ENCODE measurements around the gene REG4. TPM values are rescaled to one million over a fixed set of nuclear protein-coding genes. Genes with fewer than 3 reads are reported as not detected.

REG4 gene
- total and polyA plus RNA-seq, 4 experiments from 2014 or later, result 0.18 to 0.25 TPM; not detected in 2

GRCh38 chr1:119808972-119809550 lies 2.2 kb downstream of the REG4 start:
- ChIA-PET POLR2A (ENCODE audit: partially characterized antibody) (no interaction called here), CTCF (ENCODE audit: partially characterized antibody) (interaction anchor here (0.6 to 1.6 kb wide), 14 partner anchors 9 to 132 kb away, joined by 3 to 9 read pairs (median 4); no protein-coding TSS in a partner anchor)
- no peaks in the 10 kb centered on the region for H3K36me3 Mint-ChIP-seq
- no peak overlapping the region for H3K27ac ChIP-seq (ENCODE audit: low read depth, low read length)
- H3K4me1 Mint-ChIP-seq, result peaks cover 0 to 4% (median 1%) of the 10 kb centered on the region in 4 donors
- no peak overlapping the region for H3K4me3 ChIP-seq (ENCODE audit: low read length in 2 of 2)
- no peaks in the 10 kb centered on the region for H3K9me3 ChIP-seq (ENCODE audit: control insufficient read depth in 1 of 2, low read length in 2 of 2)
- H3K4me1 ChIP-seq (ENCODE audit: insufficient read depth, low read length), result peaks cover 4% of the 10 kb centered on the region
- no peaks in the 10 kb centered on the region for H3K9me3 Mint-ChIP-seq
- H3K27me3 Mint-ChIP-seq, result peaks cover 18 to 26% of the 10 kb centered on the region in 2 donors
- H3K27ac Mint-ChIP-seq, result no peak overlapping the region
- H3K36me3 ChIP-seq (ENCODE audit: insufficient read depth, low read length), result no peaks in the 10 kb centered on the region
- H3K4me3 Mint-ChIP-seq, result no peak overlapping the region
- intact Hi-C loops (cut with micrococcal nuclease), result no loop called here
- no peaks in the 10 kb centered on the region for H3K27me3 ChIP-seq (ENCODE audit: insufficient read depth, low read length)
- DNase-seq, result peak; percentile 38 to 57 (median 52)

GRCh38 chr1:119808491-119808890 lies 2.8 kb downstream of the REG4 start:
- Histone ChIP-seq H3K4me1 (ENCODE audit: insufficient read depth, low read length) (peaks cover 4% of the 10 kb centered on the region), H3K9me3 (ENCODE audit: control insufficient read depth in 1 of 2, low read length in 2 of 2) (no peaks in the 10 kb centered on the region), H3K27me3 (ENCODE audit: insufficient read depth, low read length) (no peaks in the 10 kb centered on the region), H3K4me3 (ENCODE audit: low read length in 2 of 2) (no peak overlapping the region), H3K36me3 (ENCODE audit: insufficient read depth, low read length) (no peaks in the 10 kb centered on the region), H3K27ac (ENCODE audit: low read depth, low read length) (no peak overlapping the region)
- intact Hi-C loops (cut with micrococcal nuclease), result no loop called here
- Mint-ChIP-seq H3K4me1 (peaks cover 0 to 4% (median 1%) of the 10 kb centered on the region in 4 donors), H3K36me3 (no peaks in the 10 kb centered on the region), H3K27ac (no peak overlapping the region), H3K27me3 (peaks cover 18 to 27% of the 10 kb centered on the region in 2 donors), H3K4me3 (no peak overlapping the region), H3K9me3 (no peaks in the 10 kb centered on the region)
- no peak for DNase-seq
- CTCF ChIA-PET (ENCODE audit: partially characterized antibody), result interaction anchor here (0.8 to 1.7 kb wide), 14 partner anchors 9 to 131 kb away, joined by 3 to 9 read pairs (median 4); no protein-coding TSS in a partner anchor
- POLR2A ChIA-PET (ENCODE audit: partially characterized antibody), result no interaction called here

- no peak overlapping the region for H3K4me3 ChIP-seq (ENCODE audit: low read length in 2 of 2)
- DNase-seq, result no peak
- ChIA-PET CTCF (ENCODE audit: partially characterized antibody) (interaction anchor here (1.3 to 1.8 kb wide), 2 partner anchors 9 to 14 kb away, joined by 5 to 8 read pairs; no protein-coding TSS in a partner anchor), POLR2A (ENCODE audit: partially characterized antibody) (no interaction called here)
- intact Hi-C loops (cut with micrococcal nuclease), result no loop called here
- Mint-ChIP-seq H3K36me3 (no peaks in the 10 kb centered on the region), H3K4me3 (no peak overlapping the region), H3K27me3 (peaks cover 18 to 27% of the 10 kb centered on the region in 2 donors), H3K27ac (no peak overlapping the region), H3K9me3 (no peaks in the 10 kb centered on the region), H3K4me1 (peaks cover 0 to 4% (median 1%) of the 10 kb centered on the region in 4 donors)
- H3K4me1 ChIP-seq (ENCODE audit: insufficient read depth, low read length), result peaks cover 4% of the 10 kb centered on the region
- H3K36me3 ChIP-seq (ENCODE audit: insufficient read depth, low read length), result no peaks in the 10 kb centered on the region
- no peak overlapping the region for H3K27ac ChIP-seq (ENCODE audit: low read depth, low read length)
- no peaks in the 10 kb centered on the region for H3K9me3 ChIP-seq (ENCODE audit: control insufficient read depth in 1 of 2, low read length in 2 of 2)
- H3K27me3 ChIP-seq (ENCODE audit: insufficient read depth, low read length), result no peaks in the 10 kb centered on the region
Measured at GRCh38 chr1:119806489-119806888, 4.8 kb downstream of the REG4 start.

GRCh38 chr1:119805746-119806145 lies 5.5 kb downstream of the REG4 start:
- H3K4me3 Mint-ChIP-seq, result no peak overlapping the region
- H3K9me3 Mint-ChIP-seq, result no peaks in the 10 kb centered on the region
- H3K4me1 ChIP-seq (ENCODE audit: insufficient read depth, low read length), result peaks cover 4% of the 10 kb centered on the region
- no peaks in the 10 kb centered on the region for H3K36me3 ChIP-seq (ENCODE audit: insufficient read depth, low read length)
- H3K27me3 ChIP-seq (ENCODE audit: insufficient read depth, low read length), result no peaks in the 10 kb centered on the region
- CTCF ChIA-PET (ENCODE audit: partially characterized antibody), result interaction anchor here (2.2 kb wide), 1 partner anchor 9 kb away, joined by 6 read pairs; no protein-coding TSS in a partner anchor
- no peak overlapping the region for H3K4me3 ChIP-seq (ENCODE audit: low read length in 2 of 2)
- no peaks in the 10 kb centered on the region for H3K36me3 Mint-ChIP-seq
- H3K27ac ChIP-seq (ENCODE audit: low read depth, low read length), result no peak overlapping the region
- H3K9me3 ChIP-seq (ENCODE audit: control insufficient read depth in 1 of 2, low read length in 2 of 2), result no peaks in the 10 kb centered on the region
- no peak overlapping the region for H3K27ac Mint-ChIP-seq
- POLR2A ChIA-PET (ENCODE audit: partially characterized antibody), result no interaction called here
- DNase-seq, result no peak
- H3K27me3 Mint-ChIP-seq, result peaks cover 18 to 27% of the 10 kb centered on the region in 2 donors
- intact Hi-C loops (cut with micrococcal nuclease), result no loop called here
- H3K4me1 Mint-ChIP-seq, result peaks cover 0 to 4% (median 1%) of the 10 kb centered on the region in 4 donors

GRCh38 chr1:119805247-119805646 lies 6.0 kb downstream of the REG4 start:
- intact Hi-C loops (cut with micrococcal nuclease), result no loop called here
- no peak overlapping the region for H3K27ac ChIP-seq (ENCODE audit: low read depth, low read length)
- Mint-ChIP-seq H3K27me3 (peaks cover 18 to 27% of the 10 kb centered on the region in 2 donors), H3K27ac (no peak overlapping the region), H3K9me3 (no peaks in the 10 kb centered on the region), H3K36me3 (no peaks in the 10 kb centered on the region), H3K4me1 (peaks cover 0 to 4% (median 1%) of the 10 kb centered on the region in 4 donors), H3K4me3 (no peak overlapping the region)
- H3K4me3 ChIP-seq (ENCODE audit: low read length in 2 of 2), result no peak overlapping the region
- no peak for DNase-seq
- no peaks in the 10 kb centered on the region for H3K36me3 ChIP-seq (ENCODE audit: insufficient read depth, low read length)
- ChIA-PET POLR2A (ENCODE audit: partially characterized antibody) (no interaction called here), CTCF (ENCODE audit: partially characterized antibody) (interaction anchor here (2.2 kb wide), 1 partner anchor 10 kb away, joined by 6 read pairs; no protein-coding TSS in a partner anchor)
- H3K9me3 ChIP-seq (ENCODE audit: control insufficient read depth in 1 of 2, low read length in 2 of 2), result no peaks in the 10 kb centered on the region
- H3K27me3 ChIP-seq (ENCODE audit: insufficient read depth, low read length), result no peaks in the 10 kb centered on the region
- H3K4me1 ChIP-seq (ENCODE audit: insufficient read depth, low read length), result peaks cover 4% of the 10 kb centered on the region

GRCh38 chr1:119799599-119800177 lies 11.6 kb downstream of the REG4 start:
- Histone ChIP-seq H3K36me3 (ENCODE audit: insufficient read depth, low read length) (no peaks in the 10 kb centered on the region), H3K4me1 (ENCODE audit: insufficient read depth, low read length) (no peaks in the 10 kb centered on the region), H3K27me3 (ENCODE audit: insufficient read depth, low read length) (no peaks in the 10 kb centered on the region), H3K4me3 (ENCODE audit: low read length in 2 of 2) (no peak overlapping the region), H3K9me3 (ENCODE audit: control insufficient read depth in 1 of 2, low read length in 2 of 2) (no peaks in the 10 kb centered on the region), H3K27ac (ENCODE audit: low read depth, low read length) (no peak overlapping the region)
- H3K4me3 Mint-ChIP-seq, result no peak overlapping the region
- H3K9me3 Mint-ChIP-seq, result no peaks in the 10 kb centered on the region
- POLR2A ChIA-PET (ENCODE audit: partially characterized antibody), result no interaction called here
- no peak for DNase-seq
- H3K27me3 Mint-ChIP-seq, result peaks cover 0 to 3% of the 10 kb centered on the region in 2 donors
- intact Hi-C loops (cut with micrococcal nuclease), result no loop called here
- H3K4me1 Mint-ChIP-seq, result no peaks in the 10 kb centered on the region
- no peaks in the 10 kb centered on the region for H3K36me3 Mint-ChIP-seq
- CTCF ChIA-PET (ENCODE audit: partially characterized antibody), result interaction anchor here (1.1 kb wide), 1 partner anchor 9 kb away, joined by 5 read pairs; no protein-coding TSS in a partner anchor
- no peak overlapping the region for H3K27ac Mint-ChIP-seq

- Mint-ChIP-seq H3K4me1 (no peaks in the 10 kb centered on the region), H3K27ac (peak overlapping the region in 1 of 7 donors; percentile 53), H3K36me3 (no peaks in the 10 kb centered on the region), H3K9me3 (no peaks in the 10 kb centered on the region), H3K4me3 (no peak overlapping the region), H3K27me3 (peaks cover 0 to 3% of the 10 kb centered on the region in 2 donors)
- ChIA-PET CTCF (ENCODE audit: partially characterized antibody) (interaction anchor here (1.1 kb wide), 1 partner anchor 10 kb away, joined by 5 read pairs; no protein-coding TSS in a partner anchor), POLR2A (ENCODE audit: partially characterized antibody) (no interaction called here)
- Histone ChIP-seq H3K36me3 (ENCODE audit: insufficient read depth, low read length) (no peaks in the 10 kb centered on the region), H3K27me3 (ENCODE audit: insufficient read depth, low read length) (no peaks in the 10 kb centered on the region), H3K9me3 (ENCODE audit: control insufficient read depth in 1 of 2, low read length in 2 of 2) (no peaks in the 10 kb centered on the region), H3K27ac (ENCODE audit: low read depth, low read length) (no peak overlapping the region), H3K4me1 (ENCODE audit: insufficient read depth, low read length) (no peaks in the 10 kb centered on the region), H3K4me3 (ENCODE audit: low read length in 2 of 2) (no peak overlapping the region)
- intact Hi-C loops (cut with micrococcal nuclease), result no loop called here
- DNase-seq, result no peak
Measured at GRCh38 chr1:119799003-119799402, 12.3 kb downstream of the REG4 start.
